Astrocyte of the cerebellum (primary cell): ENCODE measurements around the gene CRHBP.

Experiments used
- DNase-seq: peaks from one replicate; pipeline ENCODE4 v3.0.0-alpha.2; 2011; ENCODE audit warnings: low read depth
- H3K4me3 ChIP-seq: 2 replicates; pipeline ENCODE4 v1.5.1; 2011; ENCODE audit warnings: mild to moderate bottlenecking, low read depth, low read length, moderate library complexity
- CTCF ChIP-seq: IDR thresholded peaks from 2 replicates; pipeline ENCODE4 v1.5.1; 2012; ENCODE audit warnings: low read length, low read depth, moderate library complexity, mild to moderate bottlenecking; ENCODE audit errors: missing control alignments
- in situ Hi-C: cut with HindIII; loops from 2 replicates; pipeline ENCODE4 v1.10.0; 2017; ENCODE audit warnings: low sequenced_read_pairs

The CRHBP gene

GRCh38 chr5:76927961-76928360 lies 24.9 kb upstream of the CRHBP start:
- no peak for TF ChIP-seq CTCF
- DNase-seq: no peak
- in situ Hi-C loops: no loop called here
- H3K4me3 ChIP-seq: no peak overlapping the region

DNA sequence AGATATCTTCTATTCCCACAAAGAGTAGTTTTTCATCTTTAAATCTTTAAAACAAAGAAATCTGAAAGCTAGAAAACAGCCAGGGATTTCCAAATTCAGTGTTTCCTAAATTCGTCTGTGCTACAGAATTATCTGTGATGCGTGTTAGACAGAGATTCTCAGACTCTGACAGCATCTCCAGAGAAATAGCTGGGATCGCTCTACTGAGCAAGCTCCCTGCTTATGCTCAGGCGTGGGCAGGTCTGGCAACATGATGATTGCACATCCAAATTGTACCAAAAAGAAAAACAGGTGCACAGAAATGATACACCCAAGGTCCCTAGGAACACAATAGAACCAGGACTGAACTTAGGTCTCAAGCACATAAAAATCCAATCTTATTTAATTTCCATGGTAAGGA lies 22.8 kb upstream of the CRHBP start:
- no peak for DNase-seq
- in situ Hi-C loops: no loop called here
- no peak overlapping the region for H3K4me3 ChIP-seq
- TF ChIP-seq CTCF: no peak

DNA sequence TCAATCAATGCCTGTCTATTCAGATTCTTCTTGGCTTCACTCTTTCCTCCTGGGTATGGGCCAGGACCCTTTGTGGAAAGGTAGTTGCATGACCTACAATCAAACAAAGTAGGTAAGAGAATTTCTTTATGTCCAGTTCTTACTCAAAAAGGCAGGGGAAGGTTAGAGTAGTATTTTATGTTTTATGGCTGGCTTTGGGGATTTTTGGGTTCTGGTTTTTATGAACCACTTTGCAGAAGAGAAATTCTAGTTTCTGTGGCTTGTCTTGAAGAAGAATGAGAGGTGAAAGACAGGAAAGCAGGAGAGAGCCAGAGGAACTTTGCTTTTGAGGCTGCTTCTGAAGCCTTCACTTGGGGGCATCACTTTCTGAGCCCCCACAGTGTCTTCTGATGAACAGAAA lies 14.7 kb upstream of the CRHBP start:
- DNase-seq: no peak
- no peak overlapping the region for H3K4me3 ChIP-seq
- in situ Hi-C loops: no loop called here
- TF ChIP-seq CTCF: no peak

GRCh38 chr5:76941000-76941399 lies 11.8 kb upstream of the CRHBP start:
- TF ChIP-seq CTCF: no peak
- H3K4me3 ChIP-seq: no peak overlapping the region
- in situ Hi-C loops: no loop called here
- DNase-seq: no peak

DNA sequence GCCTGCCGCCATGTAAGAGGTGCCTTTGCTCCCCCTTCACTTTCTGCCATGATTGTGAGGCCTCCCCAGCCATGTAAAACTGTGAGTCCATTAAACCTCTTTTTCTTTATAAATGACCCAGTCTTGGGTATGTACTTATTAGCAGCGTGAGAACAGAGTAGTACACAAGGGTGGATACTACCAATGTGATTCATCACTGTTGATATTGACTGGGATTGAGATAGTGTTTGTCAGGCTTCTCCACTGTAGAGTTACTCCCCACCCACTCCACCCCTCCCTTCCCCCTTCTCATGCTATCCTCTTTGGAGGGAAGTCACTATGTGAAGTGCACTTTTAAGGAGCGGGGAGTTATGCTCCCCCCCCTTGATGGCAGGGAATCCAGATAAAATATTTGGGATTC lies 11.4 kb upstream of the CRHBP start:
- in situ Hi-C loops: no loop called here
- TF ChIP-seq CTCF: no peak

GRCh38 chr5:76942581-76942980 lies 10.3 kb upstream of the CRHBP start:
- DNase-seq: no peak
- no peak overlapping the region for H3K4me3 ChIP-seq
- TF ChIP-seq CTCF: no peak
- in situ Hi-C loops: no loop called here

More for the DNA sequence above, 11.4 kb upstream of the CRHBP start:
- no peak for DNase-seq
- H3K4me3 ChIP-seq: no peak overlapping the region

DNA sequence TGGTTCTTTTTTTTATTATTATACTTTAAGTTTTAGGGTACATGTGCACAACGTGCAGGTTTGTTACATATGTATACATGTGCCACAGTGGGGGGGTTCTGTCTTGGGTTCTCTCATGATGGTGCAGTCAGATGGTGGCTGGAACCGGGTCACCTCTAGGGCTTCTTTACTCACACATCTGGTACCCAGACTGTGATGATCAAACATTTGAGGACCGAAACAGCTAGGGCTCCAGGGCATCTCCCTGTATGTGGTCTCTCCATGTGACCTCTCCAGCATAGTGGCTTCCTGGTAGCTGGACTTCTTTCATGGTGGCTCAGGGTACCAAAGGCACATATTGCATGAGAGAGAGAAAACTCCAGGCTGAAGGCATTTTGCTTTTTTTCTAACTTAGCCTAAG lies 9.8 kb upstream of the CRHBP start:
- no peak overlapping the region for H3K4me3 ChIP-seq
- in situ Hi-C loops: no loop called here
- no peak for DNase-seq
- no peak for TF ChIP-seq CTCF
